NT2/D1 (cell line): ENCODE results near the gene BRPF3.
"Not testable (repeated sequence)": the region's sequence is repeated elsewhere in the genome, so short reads cannot be mapped to it uniquely, and the experiment has no call there.

ENCODE experiments used
- DNase-seq: peaks from one replicate; pipeline ENCODE4 v3.0.0-alpha.2; 2011; ENCODE audit warnings: low read depth, low spot score
- H3K27me3 ChIP-seq: 2 replicates; pipeline ENCODE4 v1.6.0; 2011; ENCODE audit warnings: mild to moderate bottlenecking; ENCODE audit not compliant: insufficient read length, insufficient read depth
- H3K36me3 ChIP-seq: 2 replicates; pipeline ENCODE4 v1.6.1; 2011; ENCODE audit warnings: mild to moderate bottlenecking, low read length, mixed read lengths; ENCODE audit not compliant: insufficient read depth, insufficient read length
- H3K4me1 ChIP-seq: 2 replicates; pipeline ENCODE4 v1.5.1; 2011; ENCODE audit not compliant: insufficient read depth, insufficient read length
- H3K4me3 ChIP-seq: 2 replicates; pipeline ENCODE4 v1.5.1; 2011; ENCODE audit warnings: low read depth; ENCODE audit not compliant: insufficient read length
- H3K9ac ChIP-seq: 2 replicates; pipeline ENCODE4 v1.6.0; 2011; ENCODE audit warnings: low read depth; ENCODE audit not compliant: insufficient read length
- H3K9me3 ChIP-seq: 2 replicates; pipeline ENCODE4 v1.5.1; 2011; ENCODE audit warnings: mild to moderate bottlenecking, low read length; ENCODE audit not compliant: insufficient read depth
- SUZ12 ChIP-seq: IDR thresholded peaks from 2 replicates; pipeline ENCODE4 v1.6.1; 2011; ENCODE audit not compliant: insufficient read length, insufficient read depth; ENCODE audit errors: extremely low read depth
- YY1 ChIP-seq: IDR thresholded peaks from 2 replicates; pipeline ENCODE4 v1.6.1; 2011; ENCODE audit not compliant: insufficient read length, insufficient read depth
- ZNF274 ChIP-seq: IDR thresholded peaks from 2 replicates; pipeline ENCODE4 v1.6.1; 2011; ENCODE audit warnings: mild to moderate bottlenecking, low read depth, low read length

The BRPF3 gene

DNA sequence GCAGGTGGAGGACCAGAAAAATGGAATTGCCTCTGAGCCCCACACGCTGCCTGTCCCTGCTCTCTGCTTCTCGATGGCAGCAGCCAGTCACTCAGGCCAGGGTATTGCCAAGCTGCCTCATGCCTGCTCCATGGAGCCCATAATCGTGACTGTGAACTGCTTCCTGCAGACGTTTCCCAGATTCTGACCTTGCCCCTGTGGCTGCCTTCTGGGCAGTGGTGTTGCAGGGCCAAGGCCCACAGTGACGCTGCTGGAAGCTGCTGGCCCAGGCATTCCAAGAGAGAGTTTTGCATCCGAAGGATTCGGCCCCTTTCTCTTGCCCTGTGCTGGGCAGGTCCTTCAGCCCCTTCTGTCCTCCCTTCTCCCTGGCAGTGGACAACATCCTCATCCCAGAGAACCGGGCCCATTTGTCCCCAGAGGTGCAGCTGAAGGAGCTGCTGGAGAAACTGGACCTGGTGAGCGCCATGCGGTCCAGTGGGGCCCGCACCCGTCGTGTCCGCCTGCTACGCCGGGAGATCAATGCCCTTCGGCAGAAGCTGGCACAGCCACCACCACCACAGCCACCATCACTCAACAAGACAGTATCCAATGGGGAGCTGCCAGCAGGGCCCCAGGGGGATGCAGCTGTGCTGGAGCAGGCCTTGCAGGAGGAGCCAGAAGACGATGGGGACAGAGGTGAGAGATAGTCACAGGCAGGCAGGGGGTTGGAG lies 14.5 kb downstream of the BRPF3 start:
- H3K4me3 ChIP-seq: no peak overlapping the region
- H3K9ac ChIP-seq: no peak overlapping the region
- no peaks in the 10 kb centered on the region for H3K9me3 ChIP-seq
- no peak for TF ChIP-seq SUZ12
- no peak for TF ChIP-seq ZNF274
- no peak for TF ChIP-seq YY1
- H3K4me1 ChIP-seq: no peaks in the 10 kb centered on the region
- H3K27me3 ChIP-seq: no peaks in the 10 kb centered on the region
- no peak for DNase-seq
- peaks cover 93% of the 10 kb centered on the region for H3K36me3 ChIP-seq

DNA sequence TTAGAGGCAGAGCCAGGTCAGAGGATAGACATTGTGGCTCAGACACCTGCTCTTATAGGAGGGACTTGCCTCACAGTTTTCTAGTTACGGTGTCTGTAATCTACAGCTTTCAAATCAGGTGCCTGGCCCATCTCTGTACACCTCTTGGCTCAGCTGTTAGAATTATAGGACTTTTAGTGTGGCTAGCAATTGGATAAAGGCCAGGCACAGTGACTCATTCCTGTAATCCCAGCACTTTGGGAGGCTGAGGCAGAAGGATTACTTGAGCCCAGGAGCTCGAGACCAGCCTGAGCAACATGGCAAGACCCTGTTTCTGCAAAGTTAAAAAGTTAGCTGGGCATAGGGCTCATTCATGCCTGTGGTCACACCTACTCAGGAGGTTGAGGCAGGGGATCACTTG lies 20.0 kb downstream of the BRPF3 start:
- Histone ChIP-seq H3K9ac (no peak overlapping the region), H3K4me3 (no peak overlapping the region), H3K9me3 (no peaks in the 10 kb centered on the region), H3K27me3 (no peaks in the 10 kb centered on the region), H3K4me1 (no peaks in the 10 kb centered on the region), H3K36me3 (peaks cover 92% of the 10 kb centered on the region)
- DNase-seq: no peak
- TF ChIP-seq SUZ12 (no peak), YY1 (no peak), ZNF274 (no peak)

- no peaks in the 10 kb centered on the region for H3K9me3 ChIP-seq
- peaks cover 92% of the 10 kb centered on the region for H3K36me3 ChIP-seq
- TF ChIP-seq SUZ12 (no peak), ZNF274 (no peak), YY1 (no peak)
- H3K27me3 ChIP-seq: no peaks in the 10 kb centered on the region
- no peak overlapping the region for H3K4me3 ChIP-seq
- DNase-seq: no peak
- H3K9ac ChIP-seq: no peak overlapping the region
- H3K4me1 ChIP-seq: no peaks in the 10 kb centered on the region
Measured at GRCh38 chr6:36217188-36217587, 20.6 kb downstream of the BRPF3 start.

GRCh38 chr6:36217946-36218345 lies 21.4 kb downstream of the BRPF3 start:
- H3K36me3 ChIP-seq: peaks cover 96% of the 10 kb centered on the region
- H3K4me1 ChIP-seq: no peaks in the 10 kb centered on the region
- H3K4me3 ChIP-seq: no peak overlapping the region
- H3K9ac ChIP-seq: no peak overlapping the region
- H3K27me3 ChIP-seq: no peaks in the 10 kb centered on the region
- DNase-seq: no peak
- TF ChIP-seq ZNF274 (no peak), YY1 (no peak), SUZ12 (no peak)
- no peaks in the 10 kb centered on the region for H3K9me3 ChIP-seq

GRCh38 chr6:36218516-36218915 lies 22.0 kb downstream of the BRPF3 start:
- H3K27me3 ChIP-seq, H3K9me3 ChIP-seq, H3K4me3 ChIP-seq, H3K4me1 ChIP-seq, H3K9ac ChIP-seq, DNase-seq: not testable (repeated sequence)
- peaks cover 94% of the 10 kb centered on the region for H3K36me3 ChIP-seq

DNA sequence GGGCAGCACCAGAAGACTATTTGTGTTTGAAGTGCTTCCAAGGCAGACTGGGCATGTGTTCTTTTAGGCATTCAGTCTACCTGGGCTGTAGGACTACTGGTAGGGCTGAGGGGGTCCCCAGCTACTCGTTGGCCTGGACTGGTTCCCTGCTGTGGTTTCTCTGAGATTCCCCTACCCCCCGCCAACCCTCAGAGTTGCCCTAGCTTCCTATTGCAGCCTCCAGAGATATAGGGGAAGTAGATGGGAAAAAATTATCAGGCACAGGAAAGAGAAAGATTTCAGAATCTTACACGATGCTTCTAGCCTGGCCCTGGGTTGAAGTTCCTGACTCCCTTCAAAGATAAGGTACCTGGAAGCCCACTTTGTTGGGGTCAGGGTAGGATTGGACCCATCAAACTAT lies 22.5 kb downstream of the BRPF3 start:
- H3K4me1 ChIP-seq: no peaks in the 10 kb centered on the region
- H3K4me3 ChIP-seq: no peak overlapping the region
- no peaks in the 10 kb centered on the region for H3K27me3 ChIP-seq
- peaks cover 94% of the 10 kb centered on the region for H3K36me3 ChIP-seq
- no peak overlapping the region for H3K9ac ChIP-seq
- DNase-seq: no peak
- no peaks in the 10 kb centered on the region for H3K9me3 ChIP-seq
- TF ChIP-seq YY1: no peak
- TF ChIP-seq ZNF274: no peak
- TF ChIP-seq SUZ12: no peak

DNA sequence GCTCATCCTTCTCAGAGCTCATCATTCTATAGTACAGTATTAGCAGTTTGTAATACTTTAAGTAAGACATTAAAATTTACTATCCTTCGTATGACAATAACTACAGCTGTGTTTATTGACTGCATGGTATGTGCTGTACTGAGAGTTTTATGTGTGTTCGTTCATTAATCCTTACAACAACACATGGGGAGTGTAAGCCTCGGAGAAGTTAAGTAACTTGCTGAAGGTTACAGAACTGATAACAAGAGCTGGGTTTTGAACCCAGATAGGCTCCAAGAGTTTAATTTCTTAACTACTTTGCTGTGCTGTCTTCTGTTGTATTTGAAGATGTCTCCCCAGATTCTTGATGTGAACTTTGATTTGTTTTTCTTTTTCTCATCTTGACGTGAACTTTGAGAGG lies 23.7 kb downstream of the BRPF3 start:
- Histone ChIP-seq H3K9me3 (no peaks in the 10 kb centered on the region), H3K27me3 (no peaks in the 10 kb centered on the region), H3K9ac (no peak overlapping the region), H3K36me3 (peaks cover 96% of the 10 kb centered on the region), H3K4me3 (no peak overlapping the region), H3K4me1 (no peaks in the 10 kb centered on the region)
- DNase-seq: no peak
- no peak for TF ChIP-seq SUZ12
- no peak for TF ChIP-seq ZNF274
- no peak for TF ChIP-seq YY1

- Histone ChIP-seq H3K4me3 (no peak overlapping the region), H3K4me1 (no peaks in the 10 kb centered on the region), H3K27me3 (no peaks in the 10 kb centered on the region), H3K9me3 (no peaks in the 10 kb centered on the region), H3K9ac (no peak overlapping the region), H3K36me3 (peaks cover 93% of the 10 kb centered on the region)
- DNase-seq: no peak
- no peak for TF ChIP-seq ZNF274
Measured at GRCh38 chr6:36221674-36222073, 25.1 kb downstream of the BRPF3 start.
